Measurements from ENCODE around the gene IFNE.

The IFNE gene, protein sequence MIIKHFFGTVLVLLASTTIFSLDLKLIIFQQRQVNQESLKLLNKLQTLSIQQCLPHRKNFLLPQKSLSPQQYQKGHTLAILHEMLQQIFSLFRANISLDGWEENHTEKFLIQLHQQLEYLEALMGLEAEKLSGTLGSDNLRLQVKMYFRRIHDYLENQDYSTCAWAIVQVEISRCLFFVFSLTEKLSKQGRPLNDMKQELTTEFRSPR

DNA sequence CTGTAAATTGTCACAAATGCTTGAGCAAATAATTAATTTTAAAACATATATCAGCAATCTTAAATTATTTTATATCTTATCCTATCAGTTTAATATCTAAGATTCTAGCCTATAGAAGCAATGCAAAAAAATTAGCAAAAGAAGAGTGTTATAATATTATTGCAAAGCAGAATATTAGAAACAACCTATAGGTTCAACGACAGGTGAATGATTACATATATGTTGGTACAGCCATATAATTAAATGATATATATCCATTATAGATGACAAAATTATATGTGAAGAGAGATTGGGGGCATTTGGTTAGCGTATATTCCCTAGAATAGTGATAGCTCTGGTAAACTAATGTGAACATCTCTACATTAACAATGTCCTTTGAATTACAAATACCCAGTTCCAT, at the start of gene IFNE:
Gene IFNE (minus strand): TSS at position 101 of the 400 bp plus-strand sequence. CDS start 619 bp downstream, outside the sequence.
- H3K4me1 ChIP-seq (ENCODE audit: insufficient read depth, low read length) = no peaks in the 10 kb centered on the region
- H3K4me3 ChIP-seq (ENCODE audit: low read length) = no peak within 1 kb of the TSS
- no peak within 1 kb of the TSS for H2AFZ ChIP-seq (ENCODE audit: low read depth, low read length)
- H3K9me3 ChIP-seq (ENCODE audit: low read length) = no peaks in the 10 kb centered on the region
- no peaks in the 10 kb centered on the region for H3K27me3 ChIP-seq (ENCODE audit: insufficient read depth, low read length)
- H3K36me3 ChIP-seq (ENCODE audit: insufficient read depth, low read length) = no peaks in the 10 kb centered on the region

DNA sequence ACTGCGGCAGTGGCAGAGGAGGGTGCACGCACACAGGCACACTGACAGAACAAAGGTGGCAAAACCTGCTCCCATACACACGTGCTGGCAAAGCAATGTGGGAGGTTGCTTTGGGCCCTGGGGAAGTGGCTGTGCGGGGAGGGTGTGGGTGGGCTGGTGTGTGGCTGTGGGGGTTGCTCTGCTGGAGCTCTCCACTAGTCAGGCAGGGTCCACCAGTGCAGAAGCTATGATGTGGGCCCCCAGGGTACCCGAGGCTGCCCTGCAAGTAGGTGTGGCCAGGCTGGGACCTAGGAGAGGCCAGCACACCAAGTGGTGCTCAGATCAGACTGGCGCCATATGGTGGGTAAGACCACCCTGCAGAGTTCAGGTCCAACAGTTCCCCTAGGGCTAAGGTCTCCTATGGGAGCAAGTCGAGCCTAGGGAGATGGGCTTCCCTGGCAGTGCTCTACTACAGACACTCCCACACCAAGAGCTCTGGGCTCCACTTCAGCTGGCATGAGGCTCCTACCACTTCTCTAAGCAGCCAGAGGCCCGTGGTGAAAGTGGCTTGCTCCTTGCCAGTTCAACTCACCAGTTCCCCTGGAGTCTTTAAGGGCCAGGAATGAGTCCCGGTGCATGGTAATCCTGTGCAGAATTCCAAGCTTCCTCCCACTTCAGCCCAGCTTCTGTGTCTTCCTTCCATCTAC, 46.2 kb upstream of the IFNE start:
- no peaks in the 10 kb centered on the region for H3K36me3 ChIP-seq (ENCODE audit: insufficient read depth, low read length)
- no peaks in the 10 kb centered on the region for H3K27me3 ChIP-seq (ENCODE audit: insufficient read depth, low read length)
- no peaks in the 10 kb centered on the region for H3K9me3 ChIP-seq (ENCODE audit: low read length)
- H3K4me3 ChIP-seq (ENCODE audit: low read length) = no peak overlapping the region
- H3K4me1 ChIP-seq (ENCODE audit: insufficient read depth, low read length) = no peaks in the 10 kb centered on the region
- H2AFZ ChIP-seq (ENCODE audit: low read depth, low read length) = no peak overlapping the region

DNA sequence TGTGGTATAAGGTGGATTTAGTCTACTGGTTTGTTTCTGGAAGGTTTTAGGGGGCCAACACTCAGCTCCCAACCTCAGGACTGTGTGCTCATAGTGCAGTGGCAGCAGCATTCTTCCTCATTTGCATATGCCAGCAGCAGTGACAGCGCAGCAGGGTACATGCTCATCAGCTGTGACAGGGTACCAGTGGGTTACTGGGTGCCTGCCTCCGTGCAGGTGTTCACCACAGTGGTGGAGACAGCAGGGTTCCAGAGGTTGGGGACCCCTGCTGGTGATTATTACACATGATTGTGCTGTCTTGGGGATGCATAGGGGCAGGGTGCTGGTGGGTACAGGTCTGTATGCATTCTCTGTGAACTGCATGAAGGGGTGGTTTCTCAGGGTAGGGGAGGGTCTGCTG, 45.5 kb upstream of the IFNE start:
- Histone ChIP-seq H3K9me3 (ENCODE audit: low read length) (no peaks in the 10 kb centered on the region), H3K36me3 (ENCODE audit: insufficient read depth, low read length) (no peaks in the 10 kb centered on the region), H3K4me1 (ENCODE audit: insufficient read depth, low read length) (no peaks in the 10 kb centered on the region), H2AFZ (ENCODE audit: low read depth, low read length) (no peak overlapping the region), H3K4me3 (ENCODE audit: low read length) (no peak overlapping the region), H3K27me3 (ENCODE audit: insufficient read depth, low read length) (no peaks in the 10 kb centered on the region)

DNA sequence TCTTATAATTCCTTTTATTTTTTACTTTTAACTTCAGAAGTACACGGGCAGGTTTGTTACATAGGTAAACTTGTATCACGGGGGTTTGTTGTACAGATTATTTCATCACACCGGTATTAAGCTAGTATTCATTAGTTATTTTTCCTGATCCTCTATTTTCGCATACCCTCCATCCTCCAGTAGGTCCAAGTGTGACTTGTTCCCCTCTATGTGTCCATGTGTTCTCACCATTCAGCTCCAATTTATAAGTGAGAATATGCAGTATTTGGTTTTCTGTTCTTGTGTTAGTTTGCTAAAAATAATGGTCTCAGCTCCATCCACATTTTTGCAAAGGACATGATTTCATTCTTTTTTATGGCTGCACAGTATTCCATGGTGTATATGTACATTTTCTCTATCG, 43.1 kb upstream of the IFNE start:
- Histone ChIP-seq H3K9me3 (ENCODE audit: low read length) (no peaks in the 10 kb centered on the region), H2AFZ (ENCODE audit: low read depth, low read length) (no peak overlapping the region), H3K4me3 (ENCODE audit: low read length) (no peak overlapping the region), H3K4me1 (ENCODE audit: insufficient read depth, low read length) (no peaks in the 10 kb centered on the region), H3K36me3 (ENCODE audit: insufficient read depth, low read length) (no peaks in the 10 kb centered on the region), H3K27me3 (ENCODE audit: insufficient read depth, low read length) (no peaks in the 10 kb centered on the region)

DNA sequence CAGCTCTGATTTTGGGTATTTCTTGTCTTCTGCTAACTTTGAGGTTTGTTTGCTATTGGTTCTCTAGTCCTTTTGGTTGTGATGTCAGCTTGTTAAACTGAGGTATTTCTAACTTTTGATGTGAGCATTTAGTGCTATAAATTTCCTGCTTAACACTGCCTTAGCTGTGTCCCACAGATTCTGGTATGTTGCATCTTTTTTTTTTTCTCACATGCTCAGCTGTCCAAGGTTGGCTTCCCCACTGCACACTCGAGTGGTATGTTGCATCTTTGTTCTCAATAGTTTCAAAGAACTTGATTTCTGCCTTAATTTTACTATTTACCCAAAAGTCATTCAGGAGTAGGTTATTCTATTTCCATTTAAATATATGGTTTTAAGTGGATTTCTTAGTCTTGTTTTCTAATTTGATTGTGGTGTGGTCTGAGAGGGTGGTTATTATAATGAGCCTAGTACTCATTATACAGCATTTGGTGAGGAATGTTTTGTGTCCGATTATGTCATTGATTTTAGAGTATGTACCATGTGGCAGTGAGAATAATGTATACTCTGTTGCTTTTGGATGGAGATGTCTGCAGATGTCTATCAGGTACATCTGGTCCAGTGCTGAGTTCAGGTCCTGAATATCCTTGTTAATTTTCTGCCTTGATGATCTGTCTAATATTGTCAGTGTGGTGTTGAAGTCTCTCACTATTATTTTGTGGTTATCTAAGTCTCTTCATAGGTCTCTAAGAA, 42.2 kb upstream of the IFNE start:
- H3K36me3 ChIP-seq (ENCODE audit: insufficient read depth, low read length) = no peaks in the 10 kb centered on the region
- H3K4me1 ChIP-seq (ENCODE audit: insufficient read depth, low read length) = no peaks in the 10 kb centered on the region
- H3K4me3 ChIP-seq (ENCODE audit: low read length) = no peak overlapping the region
- H3K27me3 ChIP-seq (ENCODE audit: insufficient read depth, low read length) = no peaks in the 10 kb centered on the region
- no peak overlapping the region for H2AFZ ChIP-seq (ENCODE audit: low read depth, low read length)
- no peaks in the 10 kb centered on the region for H3K9me3 ChIP-seq (ENCODE audit: low read length)

DNA sequence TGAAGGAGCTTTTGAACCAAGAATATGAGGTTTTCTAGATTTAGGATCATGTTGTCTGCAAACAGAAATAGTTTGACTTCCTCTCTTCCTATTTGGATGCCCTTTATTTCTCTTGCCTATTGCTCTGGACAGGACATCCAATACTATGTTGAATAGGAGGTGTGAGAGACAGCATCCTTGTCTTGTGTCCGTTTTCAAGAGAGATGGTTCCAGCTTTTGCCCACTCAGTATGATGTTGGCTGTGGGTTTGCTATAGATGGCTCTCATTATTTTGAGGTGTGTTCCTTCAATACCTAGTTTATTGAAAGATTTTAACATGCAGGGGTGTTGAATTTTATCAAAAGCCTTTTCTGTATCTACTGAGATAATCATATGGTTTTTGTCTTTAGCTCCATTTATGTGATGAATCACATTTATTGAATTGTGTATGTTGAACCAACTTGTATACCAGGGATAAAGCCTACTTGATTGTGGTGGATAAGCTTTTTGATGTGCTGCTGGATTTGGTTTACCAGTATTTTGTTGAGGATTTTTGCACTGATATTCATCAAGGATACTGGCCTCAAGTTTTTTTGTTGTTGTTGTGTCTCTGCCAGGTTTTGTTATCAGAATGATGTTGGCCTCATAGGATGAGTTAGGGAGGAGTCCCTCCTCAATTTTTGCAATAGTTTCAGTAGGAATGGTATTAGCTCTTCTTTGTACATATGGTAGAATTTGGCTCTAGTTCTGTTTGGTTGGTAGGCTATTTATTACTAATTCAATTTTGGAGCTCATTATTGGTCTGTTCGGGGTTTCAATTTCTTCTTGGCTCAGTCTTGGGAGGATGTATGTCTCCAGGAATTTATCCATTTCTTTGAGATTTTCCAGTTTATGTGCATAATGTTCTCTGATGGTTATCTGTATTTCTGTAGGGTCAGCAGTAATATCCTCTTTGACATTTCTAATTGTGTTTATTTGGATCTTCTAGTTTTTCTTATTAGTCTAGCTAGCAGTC, 41.2 kb upstream of the IFNE start:
- no peak overlapping the region for H3K4me3 ChIP-seq (ENCODE audit: low read length)
- H3K9me3 ChIP-seq (ENCODE audit: low read length) = no peaks in the 10 kb centered on the region
- no peak overlapping the region for H2AFZ ChIP-seq (ENCODE audit: low read depth, low read length)

DNA sequence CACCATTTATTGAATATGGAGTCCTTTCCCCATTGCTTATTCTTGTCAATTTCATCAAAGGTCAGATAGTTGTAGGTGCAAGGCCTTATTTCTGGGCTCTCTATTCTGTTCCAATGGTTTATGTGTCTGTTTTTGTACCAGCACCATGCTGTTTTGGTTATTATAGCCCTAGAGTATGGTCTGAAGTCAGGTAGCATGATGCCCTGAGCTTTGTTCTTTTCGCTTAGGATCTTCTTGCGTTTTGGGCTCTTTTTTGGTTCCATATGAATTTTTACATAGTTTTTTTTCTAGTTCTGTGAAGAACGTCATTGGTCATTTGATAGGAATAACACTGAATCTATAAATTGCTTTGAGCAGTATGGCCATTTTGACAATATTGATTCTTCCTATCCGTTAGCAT, 40.2 kb upstream of the IFNE start:
- Histone ChIP-seq H3K27me3 (ENCODE audit: insufficient read depth, low read length) (no peaks in the 10 kb centered on the region), H3K36me3 (ENCODE audit: insufficient read depth, low read length) (no peaks in the 10 kb centered on the region), H3K4me3 (ENCODE audit: low read length) (no peak overlapping the region), H2AFZ (ENCODE audit: low read depth, low read length) (no peak overlapping the region), H3K9me3 (ENCODE audit: low read length) (no peaks in the 10 kb centered on the region), H3K4me1 (ENCODE audit: insufficient read depth, low read length) (no peaks in the 10 kb centered on the region)

More for the DNA sequence above, 41.2 kb upstream of the IFNE start:
- no peaks in the 10 kb centered on the region for H3K36me3 ChIP-seq (ENCODE audit: insufficient read depth, low read length)
- no peaks in the 10 kb centered on the region for H3K27me3 ChIP-seq (ENCODE audit: insufficient read depth, low read length)
- no peaks in the 10 kb centered on the region for H3K4me1 ChIP-seq (ENCODE audit: insufficient read depth, low read length)

DNA sequence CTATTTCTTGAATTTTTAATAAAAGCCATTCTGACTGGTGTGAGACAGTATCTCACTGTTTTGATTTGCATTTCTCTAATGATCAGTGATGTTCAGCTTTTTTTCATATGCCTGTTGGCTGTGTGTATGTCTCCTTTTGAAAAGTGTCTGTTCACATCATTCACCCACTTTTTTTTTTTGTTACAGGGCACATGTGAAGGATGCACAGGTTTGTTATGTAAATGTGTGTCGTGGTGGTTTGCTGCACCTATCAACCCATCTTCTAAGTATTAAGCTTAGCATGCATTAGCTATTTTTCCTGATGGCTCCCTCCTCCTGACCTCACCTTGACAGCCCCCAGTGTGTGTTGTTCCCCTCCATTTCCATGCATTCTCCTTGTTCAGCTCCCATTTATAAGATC, 39.3 kb upstream of the IFNE start:
- Histone ChIP-seq H3K4me3 (ENCODE audit: low read length) (no peak overlapping the region), H3K27me3 (ENCODE audit: insufficient read depth, low read length) (no peaks in the 10 kb centered on the region), H2AFZ (ENCODE audit: low read depth, low read length) (no peak overlapping the region), H3K9me3 (ENCODE audit: low read length) (no peaks in the 10 kb centered on the region), H3K36me3 (ENCODE audit: insufficient read depth, low read length) (no peaks in the 10 kb centered on the region), H3K4me1 (ENCODE audit: insufficient read depth, low read length) (no peaks in the 10 kb centered on the region)

DNA sequence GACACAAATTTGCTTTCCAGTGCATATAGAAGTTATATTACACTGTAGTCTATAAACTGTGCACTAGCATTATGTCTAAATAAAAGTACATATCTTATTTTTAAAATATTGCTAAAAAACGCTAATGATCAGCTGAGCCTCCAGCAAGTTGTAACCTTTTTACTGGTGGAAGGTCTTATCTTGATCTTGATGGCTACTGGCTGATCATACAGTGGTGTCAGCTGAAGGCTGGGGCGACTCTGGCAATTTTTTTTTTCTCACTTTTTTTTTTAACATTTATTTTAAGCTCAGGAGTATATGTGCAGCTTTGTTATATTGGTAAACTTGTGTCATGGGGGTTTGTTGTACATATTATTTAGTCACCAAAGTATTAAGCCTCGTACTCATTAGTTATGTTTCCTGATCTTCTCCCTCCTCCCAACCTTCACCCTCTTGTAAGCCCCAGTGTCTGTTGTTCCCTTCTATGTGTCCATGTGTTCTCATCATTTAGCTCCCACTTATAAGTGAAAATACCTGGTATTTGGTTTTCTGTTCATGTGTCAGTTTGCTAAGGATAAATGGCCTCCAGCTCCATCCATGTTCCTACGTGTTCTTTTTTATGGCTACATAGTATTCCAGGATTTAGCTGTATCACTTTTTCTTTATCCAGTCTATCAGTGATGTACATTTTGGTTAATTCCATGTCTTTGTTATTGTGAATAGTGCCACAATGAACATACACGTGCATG, 38.6 kb upstream of the IFNE start:
- Histone ChIP-seq H2AFZ (ENCODE audit: low read depth, low read length) (no peak overlapping the region), H3K27me3 (ENCODE audit: insufficient read depth, low read length) (no peaks in the 10 kb centered on the region), H3K4me1 (ENCODE audit: insufficient read depth, low read length) (no peaks in the 10 kb centered on the region), H3K9me3 (ENCODE audit: low read length) (no peaks in the 10 kb centered on the region), H3K4me3 (ENCODE audit: low read length) (no peak overlapping the region), H3K36me3 (ENCODE audit: insufficient read depth, low read length) (no peaks in the 10 kb centered on the region)

DNA sequence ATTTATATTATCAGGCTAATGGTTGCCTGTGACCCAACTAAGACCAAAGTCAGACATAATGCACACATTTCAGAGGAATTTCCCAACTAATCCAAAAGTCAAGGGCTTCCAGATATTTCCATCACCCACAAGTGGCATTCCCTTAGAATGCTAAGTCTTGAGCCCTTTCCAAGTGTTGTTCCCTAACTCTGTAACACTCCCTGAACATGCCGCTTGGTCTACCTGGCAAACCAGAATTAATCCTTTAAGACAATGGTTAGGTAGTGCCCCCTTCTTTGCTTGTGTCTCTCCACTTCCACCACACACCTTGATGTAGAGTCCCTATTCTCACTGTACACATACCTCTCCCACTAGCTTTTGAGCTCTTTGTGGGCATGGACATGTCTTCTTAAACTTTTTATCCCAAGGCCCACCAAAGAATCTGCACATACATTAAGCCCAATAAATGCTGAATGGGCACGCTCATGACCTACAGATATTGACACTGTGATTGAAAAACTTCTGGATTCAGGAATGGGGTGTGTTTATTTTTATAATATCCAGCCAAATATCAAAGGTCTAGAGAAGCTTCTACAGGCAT, 37.8 kb upstream of the IFNE start:
- H3K4me1 ChIP-seq (ENCODE audit: insufficient read depth, low read length) = no peaks in the 10 kb centered on the region
- no peaks in the 10 kb centered on the region for H3K27me3 ChIP-seq (ENCODE audit: insufficient read depth, low read length)
- no peak overlapping the region for H2AFZ ChIP-seq (ENCODE audit: low read depth, low read length)
- no peak overlapping the region for H3K4me3 ChIP-seq (ENCODE audit: low read length)
- no peaks in the 10 kb centered on the region for H3K36me3 ChIP-seq (ENCODE audit: insufficient read depth, low read length)
- H3K9me3 ChIP-seq (ENCODE audit: low read length) = no peaks in the 10 kb centered on the region

DNA sequence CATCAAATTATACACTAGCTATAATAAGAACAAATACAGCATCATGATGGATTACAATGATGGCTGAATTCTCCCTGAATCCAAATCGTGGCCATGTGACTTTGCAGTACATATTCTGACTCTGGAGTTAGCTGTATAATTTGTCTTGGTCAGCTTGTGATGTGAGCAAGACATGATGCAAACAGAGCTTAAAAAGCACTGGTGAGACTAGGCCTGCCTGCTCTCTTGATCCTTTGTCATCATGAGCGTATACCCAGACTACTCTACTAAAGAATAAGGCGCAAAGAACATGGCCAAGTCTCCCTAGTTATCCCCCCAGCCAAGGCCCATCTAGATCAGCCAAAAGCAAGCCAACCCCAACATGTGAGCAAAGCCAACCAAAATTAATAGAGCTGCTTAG, 34.7 kb upstream of the IFNE start:
- no peaks in the 10 kb centered on the region for H3K4me1 ChIP-seq (ENCODE audit: insufficient read depth, low read length)
- no peaks in the 10 kb centered on the region for H3K36me3 ChIP-seq (ENCODE audit: insufficient read depth, low read length)
- H3K9me3 ChIP-seq (ENCODE audit: low read length) = no peaks in the 10 kb centered on the region
- no peak overlapping the region for H3K4me3 ChIP-seq (ENCODE audit: low read length)
- H3K27me3 ChIP-seq (ENCODE audit: insufficient read depth, low read length) = no peaks in the 10 kb centered on the region
- no peak overlapping the region for H2AFZ ChIP-seq (ENCODE audit: low read depth, low read length)

DNA sequence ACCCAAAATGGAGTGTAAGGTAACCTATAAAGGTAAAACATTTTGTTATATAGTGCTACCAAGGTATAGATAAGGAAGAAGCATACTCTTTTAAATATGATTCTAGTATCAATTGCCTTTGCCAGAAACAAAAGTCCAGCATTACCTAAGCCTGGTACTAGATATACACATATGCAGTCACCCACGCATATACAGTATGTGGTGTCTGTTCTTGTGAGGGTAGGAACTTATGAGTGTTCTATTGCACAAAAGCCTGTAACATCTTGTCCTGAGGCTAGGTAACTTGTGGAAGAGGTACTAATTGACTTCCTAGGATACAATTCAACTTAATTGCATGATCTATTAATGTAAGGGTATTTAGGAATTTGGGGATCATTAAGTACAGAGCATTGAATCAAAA, 31.3 kb upstream of the IFNE start:
- Histone ChIP-seq H2AFZ (ENCODE audit: low read depth, low read length) (no peak overlapping the region), H3K36me3 (ENCODE audit: insufficient read depth, low read length) (no peaks in the 10 kb centered on the region), H3K4me1 (ENCODE audit: insufficient read depth, low read length) (no peaks in the 10 kb centered on the region), H3K4me3 (ENCODE audit: low read length) (no peak overlapping the region), H3K9me3 (ENCODE audit: low read length) (no peaks in the 10 kb centered on the region), H3K27me3 (ENCODE audit: insufficient read depth, low read length) (no peaks in the 10 kb centered on the region)
